Measurements from ENCODE around the gene CDH23. TPM values are rescaled to one million over a fixed set of nuclear protein-coding genes. Genes with fewer than 3 reads are reported as not detected.

CDH23 gene
- polyA plus RNA-seq, 1 donor (not counting 4 experiments of a cell fraction or from before 2014, with no cell fraction given): 0.01 TPM

DNA sequence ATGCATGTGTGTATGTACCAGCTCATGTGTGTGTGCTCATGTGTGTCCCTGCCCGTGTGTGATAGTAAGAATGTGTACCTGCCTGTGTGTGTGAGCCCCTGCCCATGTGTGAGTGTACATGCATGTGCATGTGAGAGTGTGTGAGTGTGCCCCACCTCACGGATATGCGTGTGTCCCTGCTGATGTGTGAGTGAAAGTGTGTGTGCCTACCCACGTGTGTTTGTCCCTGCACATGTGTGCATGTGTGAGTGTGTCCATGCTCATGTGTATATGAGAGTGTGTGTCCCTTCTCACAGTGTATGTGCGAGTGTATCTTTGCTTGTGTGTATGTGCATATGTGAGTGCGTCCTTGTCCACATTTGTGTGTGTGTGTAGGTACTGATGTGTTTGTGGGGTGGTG lies 69.6 kb downstream of the CDH23 start:
- Histone ChIP-seq H3K27me3 (ENCODE audit: control insufficient read depth, extremely low read depth, insufficient read depth, low read length) (peaks cover 6% of the 10 kb centered on the region), H3K4me2 (ENCODE audit: control insufficient read depth, extremely low read depth, insufficient read depth, low read depth, low read length) (no peak overlapping the region), H3K4me1 (ENCODE audit: control insufficient read depth, extremely low read depth, insufficient read depth, low read length) (no peaks in the 10 kb centered on the region), H2AFZ (ENCODE audit: control insufficient read depth, low read length) (no peak overlapping the region), H3K4me3 (ENCODE audit: control insufficient read depth in 2 of 3, extremely low read depth in 1 of 3, insufficient read depth in 2 of 3, low read depth in 1 of 3, low read length in 3 of 3) (no peak overlapping the region), H3K27ac (ENCODE audit: control insufficient read depth, insufficient read depth, low read length) (no peak overlapping the region), H3K36me3 (ENCODE audit: control insufficient read depth in 2 of 2, extremely low read depth in 1 of 2, insufficient read depth in 2 of 2, low read length in 2 of 2) (no peaks in the 10 kb centered on the region), H3K9me1 (ENCODE audit: control insufficient read depth, extremely low read depth, insufficient read depth, low read length) (no peaks in the 10 kb centered on the region), H3K9me3 (ENCODE audit: control insufficient read depth, low read depth, low read length) (no peaks in the 10 kb centered on the region), H3K79me2 (ENCODE audit: control insufficient read depth, insufficient read depth, low read length) (no peaks in the 10 kb centered on the region), H4K20me1 (ENCODE audit: control insufficient read depth, extremely low read depth, insufficient read depth, low read length) (no peaks in the 10 kb centered on the region), H3K9ac (ENCODE audit: control insufficient read depth, extremely low read depth, insufficient read depth, low read length) (no peak overlapping the region)
- TF ChIP-seq EZH2 (IDR thresholded peaks at IDR 0.05; ENCODE audit: low read length) (no peak), CTCF (optimal IDR thresholded peaks at IDR 0.05 in 1 of 3, IDR thresholded peaks at IDR 0.05 in 1 of 3, conservative IDR thresholded peaks at IDR 0.05 in 1 of 3; ENCODE audit: extremely low read depth in 1 of 3, insufficient read depth in 2 of 3, low read length in 3 of 3) (no peak)
- dilution Hi-C loops (cut with MboI; ENCODE audit: extremely low pct_ligation_motif_present, low sequenced_read_pairs): no loop called here
- FAIRE-seq: no peak
- no peak for DNase-seq (ENCODE audit: low read depth, low spot score)

- H3K9me1 ChIP-seq (ENCODE audit: control insufficient read depth, extremely low read depth, insufficient read depth, low read length): no peaks in the 10 kb centered on the region
- H3K79me2 ChIP-seq (ENCODE audit: control insufficient read depth, insufficient read depth, low read length): no peaks in the 10 kb centered on the region
- FAIRE-seq (no peak), DNase-seq (ENCODE audit: low read depth, low spot score) (no peak)
- H3K27me3 ChIP-seq (ENCODE audit: control insufficient read depth, extremely low read depth, insufficient read depth, low read length): peaks cover 9% of the 10 kb centered on the region
- H3K4me1 ChIP-seq (ENCODE audit: control insufficient read depth, extremely low read depth, insufficient read depth, low read length): no peaks in the 10 kb centered on the region
- TF ChIP-seq EZH2 (IDR thresholded peaks at IDR 0.05; ENCODE audit: low read length): no peak
- TF ChIP-seq CTCF (optimal IDR thresholded peaks at IDR 0.05 in 1 of 3, IDR thresholded peaks at IDR 0.05 in 1 of 3, conservative IDR thresholded peaks at IDR 0.05 in 1 of 3; ENCODE audit: extremely low read depth in 1 of 3, insufficient read depth in 2 of 3, low read length in 3 of 3): no peak
- no peak overlapping the region for H3K4me3 ChIP-seq (ENCODE audit: control insufficient read depth in 2 of 3, extremely low read depth in 1 of 3, insufficient read depth in 2 of 3, low read depth in 1 of 3, low read length in 3 of 3)
- dilution Hi-C loops (cut with MboI; ENCODE audit: extremely low pct_ligation_motif_present, low sequenced_read_pairs): no loop called here
- no peak overlapping the region for H3K27ac ChIP-seq (ENCODE audit: control insufficient read depth, insufficient read depth, low read length)
- H2AFZ ChIP-seq (ENCODE audit: control insufficient read depth, low read length): no peak overlapping the region
- H4K20me1 ChIP-seq (ENCODE audit: control insufficient read depth, extremely low read depth, insufficient read depth, low read length): no peaks in the 10 kb centered on the region
- no peaks in the 10 kb centered on the region for H3K36me3 ChIP-seq (ENCODE audit: control insufficient read depth in 2 of 2, extremely low read depth in 1 of 2, insufficient read depth in 2 of 2, low read length in 2 of 2)
- no peak overlapping the region for H3K4me2 ChIP-seq (ENCODE audit: control insufficient read depth, extremely low read depth, insufficient read depth, low read depth, low read length)
- no peaks in the 10 kb centered on the region for H3K9me3 ChIP-seq (ENCODE audit: control insufficient read depth, low read depth, low read length)
- no peak overlapping the region for H3K9ac ChIP-seq (ENCODE audit: control insufficient read depth, extremely low read depth, insufficient read depth, low read length)
Measured at GRCh38 chr10:71467161-71467560, 70.4 kb downstream of the CDH23 start.
